HepG2 (cell line): Measurements from ENCODE around the gene MRPL14. TPM values are rescaled to one million over a fixed set of nuclear protein-coding genes. Genes with fewer than 3 reads are reported as not detected.

Source experiments
- ATAC-seq: fragments of 200-7000 bp; cut with Tn5 transposase; 3 replicates; pipeline ENCODE4 v1.9.1; 2020; ENCODE audit warnings: mild to moderate bottlenecking, moderate library complexity
- BruUV-seq: library from RNA; stranded (reverse); fragments of 400-500 nt; replicated peaks from 2 replicates; lab custom pipeline; 2021; lab: Mats Ljungman, UMichigan
- CTCF ChIA-PET: fragments of 300-600 bp; formaldehyde crosslinking; extraction: SDS; loops from one replicate; lab custom pipeline; 2021; ENCODE audit warnings: low total read pairs, inconsistent platforms, low intra/inter-chr PET ratio; lab: Yijun Ruan, JAX
- POLR2A ChIA-PET: fragments of 350-600 bp; sonication (Branson Sonifier 250); formaldehyde crosslinking; loops from one replicate; lab custom pipeline; 2020; ENCODE audit warnings: antibody characterized with exemption, inconsistent platforms; lab: Yijun Ruan, JAX
- DNase-seq: peaks from one replicate; pipeline ENCODE4 v3.0.0-alpha.2; 2015; ENCODE audit warnings: low spot score
- FAIRE-seq: peaks from 3 replicates; lab custom pipeline; 2011; peaks lifted over from hg19 to GRCh38; lab: Jason Lieb, UNC
- H2AFZ ChIP-seq: one replicate; pipeline ENCODE4 v1.6.1; 2011; ENCODE audit warnings: low read length, inconsistent platforms
- H3K27ac ChIP-seq: fragments of 300-600 bp; 3 replicates; pipeline ENCODE4 v1.8.0; 2011; ENCODE audit warnings: mixed run types, mild to moderate bottlenecking, mixed read lengths, low read length, inconsistent platforms; ENCODE audit not compliant: insufficient read depth; ENCODE audit errors: extremely low read length
- H3K27me3 ChIP-seq, 2 experiments: fragments of 200-600 bp in 1 of 2; 2 replicates in 1 of 2; 3 replicates in 1 of 2; pipeline versions ENCODE4 v1.6.0 to v1.8.0; 2011; ENCODE audit warnings: low read length in 2 of 2, mild to moderate bottlenecking in 2 of 2, moderate library complexity in 2 of 2, inconsistent platforms in 1 of 2; ENCODE audit not compliant: insufficient read depth in 2 of 2, control insufficient read depth in 1 of 2
- H3K36me3 ChIP-seq, 2 experiments: fragments of 200-600 bp in 1 of 2; replicated peaks in 1 of 2; 2 replicates in 1 of 2; 3 replicates in 1 of 2; pipeline versions ENCODE4 v1.5.1 to v1.8.0; 2011; ENCODE audit warnings: low read length in 2 of 2, inconsistent platforms in 1 of 2; ENCODE audit not compliant: insufficient read depth in 2 of 2, control insufficient read depth in 1 of 2
- H3K4me1 ChIP-seq: 2 replicates; pipeline ENCODE4 v1.5.1; 2012; ENCODE audit warnings: low read length, inconsistent platforms; ENCODE audit not compliant: insufficient read depth
- H3K4me2 ChIP-seq: 2 replicates; pipeline ENCODE4 v1.6.0; 2011; ENCODE audit warnings: low read depth, low read length, inconsistent platforms
- H3K4me3 ChIP-seq, 3 experiments: fragments of 200-600 bp in 1 of 3; sonication (generic), shearing (Covaris generic) in 1 of 3; replicated peaks in 1 of 3; 2 replicates each; pipeline ENCODE4 v1.5.1; 2011 to 2016; ENCODE audit warnings: low read length in 3 of 3, inconsistent platforms in 2 of 3, low read depth in 2 of 3, mild to moderate bottlenecking in 2 of 3, control low read depth in 1 of 3, mixed read lengths in 1 of 3; ENCODE audit not compliant: insufficient read depth in 1 of 3
- H3K79me2 ChIP-seq: one replicate; pipeline ENCODE4 v1.6.1; 2011; ENCODE audit warnings: low read length, inconsistent platforms; ENCODE audit not compliant: insufficient read depth
- H3K9ac ChIP-seq: 2 replicates; pipeline ENCODE4 v1.6.0; 2011; ENCODE audit warnings: mild to moderate bottlenecking, low read depth, low read length, inconsistent platforms; ENCODE audit not compliant: insufficient read depth
- H3K9me3 ChIP-seq: 2 replicates; pipeline ENCODE4 v1.5.1; 2012; ENCODE audit warnings: mild to moderate bottlenecking, low read length
- H4K20me1 ChIP-seq: 2 replicates; pipeline ENCODE4 v1.6.0; 2011; ENCODE audit warnings: inconsistent platforms, mild to moderate bottlenecking, low read length, moderate library complexity; ENCODE audit not compliant: insufficient read depth
- ASH2L ChIP-seq: fragments of 300-600, 200-600 bp; sonication (generic); IDR thresholded peaks from 2 replicates; pipeline ENCODE4 v1.7.0; 2017; ENCODE audit warnings: low read depth, mild to moderate bottlenecking, moderate library complexity, mixed read lengths, low read length; ENCODE audit not compliant: insufficient read length
- GZF1 ChIP-seq: sonication (generic); formaldehyde crosslinking; IDR thresholded peaks from 2 replicates; pipeline ENCODE4 v1.5.1; 2020; ENCODE audit warnings: mild to moderate bottlenecking, missing genetic modification reagents
- HDAC2 ChIP-seq: sonication (generic); formaldehyde crosslinking; IDR thresholded peaks from 2 replicates; pipeline ENCODE4 v1.4.0; 2020; ENCODE audit warnings: missing genetic modification reagents
- KLF15 ChIP-seq: sonication (generic); formaldehyde crosslinking; IDR thresholded peaks from 2 replicates; pipeline ENCODE4 v1.8.1; 2023; ENCODE audit warnings: borderline replicate concordance, mild to moderate bottlenecking, inconsistent platforms, missing genetic modification reagents, mixed read lengths
- MYC ChIP-seq: sonication (generic); formaldehyde crosslinking; IDR thresholded peaks from 2 replicates; pipeline ENCODE4 v1.9.0; 2021; ENCODE audit warnings: missing genetic modification reagents, borderline replicate concordance
- PHF20 ChIP-seq: sonication (generic); formaldehyde crosslinking; IDR thresholded peaks from 2 replicates; pipeline ENCODE4 v1.5.0; 2020; ENCODE audit warnings: mild to moderate bottlenecking, missing genetic modification reagents
- POLR2A ChIP-seq, 2 experiments: IDR thresholded peaks; 2 replicates each; pipeline ENCODE4 v1.6.1; 2011; ENCODE audit warnings: low read depth in 2 of 2, low read length in 2 of 2, mild to moderate bottlenecking in 1 of 2, moderate library complexity in 1 of 2; ENCODE audit not compliant: insufficient read depth in 1 of 2
- POLR2AphosphoS5 ChIP-seq: IDR thresholded peaks from 2 replicates; pipeline ENCODE4 v1.6.1; 2012; ENCODE audit warnings: low read depth, low read length
- RBFOX2 ChIP-seq: fragments of 200-400 bp; formaldehyde crosslinking; IDR thresholded peaks from 2 replicates; pipeline ENCODE4 v1.6.1; 2017; ENCODE audit warnings: low read depth, mild to moderate bottlenecking, low read length
- SIN3A ChIP-seq: IDR thresholded peaks from 2 replicates; pipeline ENCODE4 v1.6.1; 2011; ENCODE audit warnings: low read depth, mild to moderate bottlenecking, control low read depth, low read length, borderline replicate concordance
- TGIF2 ChIP-seq: IDR thresholded peaks from 2 replicates; pipeline ENCODE4 v1.6.1; 2016; ENCODE audit warnings: control low read depth, missing compliant biosample characterization
- TP53 ChIP-seq: sonication (generic); formaldehyde crosslinking; conservative IDR thresholded peaks from 2 replicates; pipeline ENCODE4 v1.4.0; 2020; ENCODE audit warnings: missing genetic modification reagents
- ZMYM2 ChIP-seq: sonication (generic); formaldehyde crosslinking; IDR thresholded peaks from 2 replicates; pipeline ENCODE4 v1.8.0; 2022; ENCODE audit warnings: mild to moderate bottlenecking, missing genetic modification reagents
- ZNF224 ChIP-seq: sonication (generic); formaldehyde crosslinking; IDR thresholded peaks from 2 replicates; pipeline ENCODE4 v1.5.0; 2020; ENCODE audit warnings: mild to moderate bottlenecking, missing genetic modification reagents
- ZNF253 ChIP-seq: sonication (generic); formaldehyde crosslinking; IDR thresholded peaks from 2 replicates; pipeline ENCODE4 v1.8.0; 2022; ENCODE audit warnings: mild to moderate bottlenecking, missing genetic modification reagents, borderline replicate concordance
- ZNF317 ChIP-seq: sonication (generic); formaldehyde crosslinking; IDR thresholded peaks from 2 replicates; pipeline ENCODE4 v1.5.0; 2020; ENCODE audit warnings: mild to moderate bottlenecking, missing genetic modification reagents
- ZNF720 ChIP-seq: sonication (generic); formaldehyde crosslinking; IDR thresholded peaks from 2 replicates; pipeline ENCODE4 v1.4.0; 2020; ENCODE audit warnings: missing genetic modification reagents
- ZNF761 ChIP-seq: sonication (generic); formaldehyde crosslinking; conservative IDR thresholded peaks from 2 replicates; pipeline ENCODE4 v1.4.0; 2020; ENCODE audit warnings: mild to moderate bottlenecking, missing genetic modification reagents
- ZNF878 ChIP-seq: sonication (generic); formaldehyde crosslinking; IDR thresholded peaks from 2 replicates; pipeline ENCODE4 v1.8.1; 2023; ENCODE audit warnings: mild to moderate bottlenecking, missing genetic modification reagents, moderate library complexity
- WGBS: methylation state at CpG from one replicate; pipeline ENCODE4 v1.1.6; 2017; ENCODE audit warnings: low lambda C conversion rate; 5-methylcytosine and 5-hydroxymethylcytosine counted together
- in situ Hi-C: cut with HindIII; loops from 2 replicates; pipeline ENCODE4 v1.10.0; 2017; ENCODE audit warnings: low pct_unique_long_range_greater_than_20kb; ENCODE audit not compliant: extremely low pct_ligation_motif_present
- intact Hi-C: fragments of 100-400 bp; cut with micrococcal nuclease; formaldehyde crosslinking; loops from one replicate; pipeline ENCODE4 v1.10.0; 2022; ENCODE audit not compliant: unreplicated experiment
- polyA plus RNA-seq, 8 experiments: library from polyadenylated mRNA; depleted of rRNA in 3 of 8; stranded (reverse) in 7 of 8; unstranded in 1 of 8; fragments of >200 nt; fragmentation: Illumina TruSeq in 4 of 8; extraction: Trizol in 4 of 8; gene quantifications; 2 replicates each; pipeline versions ENCODE4 v1.2.1 to v1.2.3, GENCODE V29; 2011 to 2016; ENCODE audit warnings: low read depth in 4 of 8, missing spikeins in 1 of 8, mixed read lengths in 1 of 8; ENCODE audit not compliant: insufficient read depth in 1 of 8
- total RNA-seq, 5 experiments: library from RNA; depleted of rRNA; stranded (reverse); fragments of >200 nt; fragmentation: Illumina TruSeq; extraction: Trizol; gene quantifications; 2 replicates each; pipeline ENCODE4 v1.2.3, GENCODE V29; 2016; ENCODE audit warnings: low read depth in 1 of 5
- TF ChIP-seq, protein P1 (sequence below): sonication (generic); formaldehyde crosslinking; IDR thresholded peaks from 2 replicates; pipeline ENCODE4 v1.5.1; 2020; ENCODE audit warnings: missing genetic modification reagents, mild to moderate bottlenecking, borderline replicate concordance
- TF ChIP-seq, protein P2 (sequence below): sonication (generic); formaldehyde crosslinking; conservative IDR thresholded peaks from 2 replicates; pipeline ENCODE4 v1.8.1; 2023; ENCODE audit warnings: missing genetic modification reagents
- TF ChIP-seq, protein P3 (sequence below): sonication (generic); formaldehyde crosslinking; IDR thresholded peaks from 2 replicates; pipeline ENCODE4 v1.4.0; 2020; ENCODE audit warnings: low read depth, mild to moderate bottlenecking, missing genetic modification reagents

Gene MRPL14
- total and polyA plus RNA-seq, 2 of the 13 experiments (the other 11 are each of a cell fraction or from before 2014, with no cell fraction given), result 157 to 178 TPM

- intact Hi-C loops, result loop anchor here (1.0 kb wide), 1 partner anchor 124 kb away; no protein-coding TSS in a partner anchor
- peak; percentile 1; the same call in 2 of the 3 replicates for ATAC-seq
- Histone ChIP-seq H3K9ac (peak overlapping the region; percentile 48), H3K27me3 (no peaks in the 10 kb centered on the region), H3K79me2 (no peaks in the 10 kb centered on the region), H3K4me1 (peaks cover 90% of the 10 kb centered on the region), H3K36me3 (no peaks in the 10 kb centered on the region), H3K4me2 (peak overlapping the region; percentile 91), H3K9me3 (no peaks in the 10 kb centered on the region), H3K4me3 (peak overlapping the region; percentile 23 to 74 (median 46)), H4K20me1 (no peaks in the 10 kb centered on the region), H3K27ac (peak overlapping the region; percentile 57), H2AFZ (no peak overlapping the region)
- in situ Hi-C loops, result loop anchor here (5.0 to 10.0 kb wide), 5 partner anchors 121 to 408 kb away; partner anchors contain the start of gene VEGFA
- POLR2A ChIA-PET, result interaction anchor here (1.3 kb wide), 1 partner anchor 306 kb away, joined by 3 read pairs; the partner anchor contains the start of gene VEGFA
- CTCF ChIA-PET, result interaction anchor here (0.8 to 1.6 kb wide), 2 partner anchors 307 to 409 kb away, joined by 3 to 5 read pairs; no protein-coding TSS in a partner anchor
- FAIRE-seq, result no peak
- BruUV-seq, result no TSS peak
- no peak for DNase-seq
- 74% methylated on average over 2 of the region's 2 CpGs for WGBS
- TF ChIP-seq TP53, result no peak
- TF ChIP-seq POLR2A (IDR thresholded peaks at IDR 0.05; ENCODE audit: insufficient read depth in 1 of 2, low read depth in 2 of 2, low read length in 2 of 2), result no peak
- 0 out of 2 replicates have a peak, but pooled peaks have one; percentile 15 for TF ChIP-seq TGIF2 (CRISPR knock-in tag)
- 0 out of 2 replicates have a peak, but pooled peaks have one; percentile 0 for TF ChIP-seq ZNF720
- no peak for TF ChIP-seq SIN3A
- no peak for TF ChIP-seq ZNF253
- TF ChIP-seq, protein P1, sequence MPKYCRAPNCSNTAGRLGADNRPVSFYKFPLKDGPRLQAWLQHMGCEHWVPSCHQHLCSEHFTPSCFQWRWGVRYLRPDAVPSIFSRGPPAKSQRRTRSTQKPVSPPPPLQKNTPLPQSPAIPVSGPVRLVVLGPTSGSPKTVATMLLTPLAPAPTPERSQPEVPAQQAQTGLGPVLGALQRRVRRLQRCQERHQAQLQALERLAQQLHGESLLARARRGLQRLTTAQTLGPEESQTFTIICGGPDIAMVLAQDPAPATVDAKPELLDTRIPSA (CRISPR knock-in tag), result no peak
- no peak for TF ChIP-seq ZMYM2
- peak; percentile 26; the same call in 1 of the 2 replicates for TF ChIP-seq RBFOX2
- no peak for TF ChIP-seq ZNF224 (CRISPR knock-in tag)
- peak; percentile 46; the same call in 1 of the 2 replicates for TF ChIP-seq POLR2AphosphoS5
- TF ChIP-seq PHF20 (CRISPR knock-in tag), result no peak
- TF ChIP-seq ASH2L, result no peak
- peak; percentile 16; the same call in 1 of the 2 replicates for TF ChIP-seq GZF1 (CRISPR knock-in tag)
- TF ChIP-seq, protein P2, sequence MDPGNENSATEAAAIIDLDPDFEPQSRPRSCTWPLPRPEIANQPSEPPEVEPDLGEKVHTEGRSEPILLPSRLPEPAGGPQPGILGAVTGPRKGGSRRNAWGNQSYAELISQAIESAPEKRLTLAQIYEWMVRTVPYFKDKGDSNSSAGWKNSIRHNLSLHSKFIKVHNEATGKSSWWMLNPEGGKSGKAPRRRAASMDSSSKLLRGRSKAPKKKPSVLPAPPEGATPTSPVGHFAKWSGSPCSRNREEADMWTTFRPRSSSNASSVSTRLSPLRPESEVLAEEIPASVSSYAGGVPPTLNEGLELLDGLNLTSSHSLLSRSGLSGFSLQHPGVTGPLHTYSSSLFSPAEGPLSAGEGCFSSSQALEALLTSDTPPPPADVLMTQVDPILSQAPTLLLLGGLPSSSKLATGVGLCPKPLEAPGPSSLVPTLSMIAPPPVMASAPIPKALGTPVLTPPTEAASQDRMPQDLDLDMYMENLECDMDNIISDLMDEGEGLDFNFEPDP (CRISPR knock-in tag), result peak; percentile 9; the same call in 1 of the 2 replicates
- TF ChIP-seq HDAC2 (CRISPR knock-in tag), result no peak
- 0 out of 2 replicates have a peak, but pooled peaks have one; percentile 26 for TF ChIP-seq ZNF317 (CRISPR knock-in tag)
- no peak for TF ChIP-seq KLF15 (CRISPR knock-in tag)
- TF ChIP-seq ZNF761 (CRISPR knock-in tag), result peak; percentile 35; the same call in 1 of the 2 replicates
- TF ChIP-seq, protein P3, sequence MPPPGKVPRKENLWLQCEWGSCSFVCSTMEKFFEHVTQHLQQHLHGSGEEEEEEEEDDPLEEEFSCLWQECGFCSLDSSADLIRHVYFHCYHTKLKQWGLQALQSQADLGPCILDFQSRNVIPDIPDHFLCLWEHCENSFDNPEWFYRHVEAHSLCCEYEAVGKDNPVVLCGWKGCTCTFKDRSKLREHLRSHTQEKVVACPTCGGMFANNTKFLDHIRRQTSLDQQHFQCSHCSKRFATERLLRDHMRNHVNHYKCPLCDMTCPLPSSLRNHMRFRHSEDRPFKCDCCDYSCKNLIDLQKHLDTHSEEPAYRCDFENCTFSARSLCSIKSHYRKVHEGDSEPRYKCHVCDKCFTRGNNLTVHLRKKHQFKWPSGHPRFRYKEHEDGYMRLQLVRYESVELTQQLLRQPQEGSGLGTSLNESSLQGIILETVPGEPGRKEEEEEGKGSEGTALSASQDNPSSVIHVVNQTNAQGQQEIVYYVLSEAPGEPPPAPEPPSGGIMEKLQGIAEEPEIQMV, result no peak
- no peak for TF ChIP-seq ZNF878 (CRISPR knock-in tag)
- TF ChIP-seq MYC (CRISPR knock-in tag), result no peak
These were observed 51.5 kb downstream of the MRPL14 start for GRCh38 chr6:44075647-44076355.
